SHP77 (cell line): Measurements from ENCODE around the gene PTDSS2.
"Not testable (repeated sequence)": the region's sequence is repeated elsewhere in the genome, so short reads cannot be mapped to it uniquely, and the experiment has no call there.

Experiments
- DNase-seq, 2 experiments: peaks; one replicate each; lab custom pipeline; 2025; lab: John Stamatoyannopoulos, UW

The PTDSS2 gene

GRCh38 chr11:414318-414857 is 35.7 kb upstream of the PTDSS2 start:
- no peak for DNase-seq

DNA sequence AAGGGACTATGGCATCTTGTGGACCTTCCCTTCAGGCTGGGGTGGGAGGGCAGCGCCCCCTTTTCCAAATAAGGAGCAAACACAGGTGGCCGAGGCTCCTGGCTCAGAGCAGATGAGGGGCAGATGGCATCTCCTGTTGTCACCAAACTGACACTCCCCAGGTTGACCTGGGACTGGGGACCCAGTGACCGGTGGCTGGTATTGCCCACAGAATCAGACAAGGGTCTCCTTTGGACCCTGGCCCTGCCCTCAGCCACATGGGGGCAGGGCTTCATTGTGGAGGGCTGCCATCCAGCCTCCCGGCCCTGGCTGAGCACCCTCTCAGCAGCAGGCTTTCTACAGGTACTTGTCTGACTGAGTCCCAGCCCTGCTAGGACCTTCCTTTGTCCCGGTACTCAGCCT is 34.4 kb upstream of the PTDSS2 start:
- no peak for DNase-seq

DNA sequence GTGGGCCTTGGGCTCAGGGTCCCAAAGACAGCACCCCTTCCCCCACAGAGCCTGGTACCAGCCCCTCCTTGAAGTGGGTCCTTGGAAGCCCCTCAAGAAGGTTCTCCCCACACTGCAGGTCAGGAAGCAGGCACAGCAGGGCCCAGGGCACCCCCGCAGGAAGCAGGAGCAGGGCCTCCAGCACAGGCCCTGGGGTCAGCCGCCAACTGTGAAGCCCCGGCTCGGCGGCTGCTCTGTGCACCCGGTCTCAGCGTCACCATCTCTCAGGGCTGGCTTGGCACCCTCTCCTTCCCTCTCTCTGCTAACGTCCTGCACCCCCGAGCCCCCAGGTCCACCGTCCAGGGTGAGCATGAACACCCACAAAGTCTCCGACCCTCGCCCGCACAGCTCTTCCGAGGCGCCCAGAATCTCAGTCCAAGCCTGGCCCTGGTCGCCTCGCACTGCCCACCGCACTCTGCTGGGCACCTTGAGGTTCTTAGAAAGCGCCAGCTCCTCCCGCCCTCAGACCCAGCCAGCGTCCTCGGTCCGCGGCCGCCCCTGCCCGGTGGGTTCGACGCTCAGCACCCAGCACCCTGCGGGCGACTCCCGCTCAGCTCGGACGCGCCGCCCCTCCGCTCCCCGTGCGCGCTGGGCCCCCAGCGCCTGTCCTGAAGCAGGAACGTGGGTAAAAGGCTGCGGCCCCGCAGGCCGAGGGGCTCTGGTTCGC is 33.9 kb upstream of the PTDSS2 start:
- no peak for DNase-seq

- no peak for DNase-seq
Measured at GRCh38 chr11:416757-417621, 33.1 kb upstream of the PTDSS2 start.

DNA sequence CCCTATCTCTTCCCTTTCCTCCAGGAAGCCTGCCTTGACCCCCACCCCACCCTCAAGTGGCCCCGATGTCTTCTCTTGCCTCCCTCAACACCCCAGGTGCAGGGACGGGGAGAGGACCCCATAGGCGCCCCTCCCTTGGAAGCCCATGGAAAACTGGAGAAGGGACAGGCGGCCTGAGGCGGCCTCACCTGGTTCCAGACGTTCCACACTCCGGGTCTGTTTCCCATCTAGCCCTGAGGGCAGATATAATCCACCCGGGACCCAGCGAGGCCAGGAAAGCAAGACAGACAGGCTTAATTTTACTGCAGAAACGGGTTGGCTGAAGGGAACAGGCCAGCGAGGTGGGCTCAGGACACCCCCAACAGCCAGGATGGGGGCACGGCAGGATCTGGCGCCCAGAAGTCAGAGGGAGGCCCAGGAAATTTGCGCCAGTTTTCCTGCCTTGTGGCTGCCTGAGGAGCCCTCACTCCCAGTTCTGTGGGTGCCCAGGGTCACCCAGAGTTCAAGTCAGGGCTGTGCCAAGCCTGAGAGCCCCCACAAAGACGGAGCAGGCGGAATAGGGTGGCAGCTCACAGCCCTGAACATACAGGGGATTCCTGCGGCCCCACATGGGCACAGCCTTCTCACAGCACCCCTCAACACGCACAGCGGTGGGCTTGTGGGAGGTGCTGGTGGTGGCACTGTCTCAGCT is 32.3 kb upstream of the PTDSS2 start:
- DNase-seq: no peak

DNA sequence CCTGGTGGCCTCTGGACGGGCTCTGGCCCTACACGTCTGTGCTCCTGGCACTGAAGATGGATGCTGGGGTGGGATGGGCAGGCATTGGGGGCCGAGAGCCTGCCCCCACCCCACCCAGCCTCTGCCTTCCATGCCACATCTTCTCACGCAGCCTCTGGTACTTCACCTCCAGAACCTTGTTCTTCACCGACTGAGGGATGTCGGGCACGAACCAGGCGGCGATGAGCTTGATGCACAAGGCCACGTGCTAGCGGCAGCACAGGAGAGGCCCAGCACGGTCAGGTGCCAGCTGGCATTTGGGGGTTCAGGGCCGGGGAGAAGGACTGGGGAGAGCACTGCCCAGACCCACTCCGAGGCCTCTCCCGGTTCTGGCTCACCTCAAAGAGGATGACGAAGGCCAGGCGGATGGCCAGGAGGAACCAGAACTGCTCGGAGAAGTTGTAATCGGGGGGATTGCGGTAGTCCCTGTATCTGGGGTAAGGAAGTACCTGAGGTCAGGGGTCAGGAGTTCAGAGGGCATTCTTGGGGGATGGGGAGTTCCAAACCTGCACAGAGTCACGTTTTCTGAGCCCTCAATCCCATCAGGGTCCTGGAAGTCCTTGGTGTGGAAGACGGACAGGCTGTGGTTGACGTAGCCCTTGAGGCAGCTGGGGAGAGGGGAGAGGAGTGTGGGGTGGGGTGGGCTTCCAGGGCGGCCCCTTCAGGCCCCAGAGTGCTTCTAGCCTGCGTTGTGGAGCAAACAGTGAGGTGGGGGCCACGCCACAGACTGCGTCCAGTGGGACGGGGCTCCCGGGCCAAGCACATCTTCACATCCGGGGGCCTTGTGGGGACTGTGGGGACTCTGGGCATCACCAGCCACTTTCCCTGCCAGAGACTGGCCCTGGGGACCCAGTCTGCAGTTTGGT is 31.5 kb upstream of the PTDSS2 start:
- no peak for DNase-seq

DNA sequence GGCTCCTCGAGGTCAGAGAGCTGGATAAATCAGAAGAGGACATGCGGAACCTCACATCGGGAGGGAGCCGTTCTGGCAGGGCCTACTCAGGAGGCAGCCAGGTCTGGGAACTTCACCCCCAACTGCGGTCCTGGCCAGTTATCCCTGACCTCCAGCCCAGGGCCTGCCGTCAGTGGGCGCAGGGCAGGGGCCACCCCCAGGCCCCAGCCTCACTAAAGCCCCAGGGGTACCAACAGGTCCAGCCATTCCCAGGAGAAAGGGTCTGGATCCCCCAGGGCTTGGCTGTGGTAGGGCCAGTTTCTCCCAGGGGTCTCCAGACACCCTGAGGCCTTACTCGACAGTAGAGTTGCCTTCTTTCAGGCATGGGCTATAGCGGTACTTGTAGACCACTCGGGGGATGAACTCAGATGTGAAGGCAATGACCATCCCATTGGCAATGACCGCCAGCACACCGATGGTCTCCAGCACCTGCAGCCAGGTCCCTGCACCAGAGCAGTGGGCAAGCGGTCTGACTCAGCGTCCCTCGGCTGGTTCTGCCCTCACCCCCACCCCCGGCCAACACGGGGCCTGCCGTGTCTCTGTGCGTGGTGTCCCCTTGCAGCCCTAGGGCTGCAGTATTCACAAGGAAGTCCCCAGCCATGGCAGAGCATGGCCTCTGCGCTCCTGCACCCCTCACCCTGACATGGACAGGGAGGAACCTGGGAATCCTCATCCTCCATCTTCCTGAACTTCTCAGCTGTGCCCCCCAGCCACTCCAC is 30.7 kb upstream of the PTDSS2 start:
- DNase-seq: no peak

GRCh38 chr11:420054-420910 is 29.8 kb upstream of the PTDSS2 start:
- no peak for DNase-seq

GRCh38 chr11:420911-421321 is 29.2 kb upstream of the PTDSS2 start:
- no peak for DNase-seq

DNA sequence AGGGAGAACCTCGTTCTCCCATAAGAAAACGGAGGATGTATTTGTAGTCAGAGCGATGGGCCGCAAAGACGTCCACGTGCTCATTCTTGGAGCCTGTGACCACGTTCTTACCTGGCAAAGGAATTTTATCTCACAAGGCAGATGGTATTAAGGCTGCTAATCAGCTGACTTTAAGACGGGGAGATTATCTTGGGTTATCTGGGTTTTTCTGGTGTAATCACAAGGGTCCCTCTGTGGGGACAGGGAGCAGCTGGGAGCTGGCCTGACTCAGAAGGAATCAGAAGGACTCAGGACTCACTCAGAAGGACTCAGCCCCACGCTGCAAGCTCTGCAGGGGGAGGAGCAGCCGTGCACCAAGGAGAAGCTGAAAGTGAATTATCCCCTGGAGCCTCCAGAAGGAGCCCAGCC is 27.8 kb upstream of the PTDSS2 start:
- no peak for DNase-seq

DNA sequence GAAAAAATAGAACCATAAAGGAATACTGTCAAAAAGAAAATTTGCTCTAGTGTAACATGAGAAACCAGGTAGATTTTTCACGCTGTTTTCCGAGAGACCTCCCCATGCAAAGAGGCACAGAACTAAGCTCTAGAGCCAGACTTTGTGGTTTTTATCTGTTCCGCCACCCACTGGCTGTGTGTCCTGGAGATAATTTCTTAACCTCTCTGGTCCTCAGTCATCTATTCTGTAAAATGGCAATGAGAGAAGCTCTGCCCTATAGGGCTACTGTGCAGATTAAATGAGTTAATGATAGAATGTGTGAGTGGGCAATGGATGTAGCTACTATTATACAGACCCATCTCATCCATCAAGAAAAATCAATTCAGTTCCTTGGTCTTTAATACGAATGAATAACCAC is 25.8 kb upstream of the PTDSS2 start:
- no peak for DNase-seq

DNA sequence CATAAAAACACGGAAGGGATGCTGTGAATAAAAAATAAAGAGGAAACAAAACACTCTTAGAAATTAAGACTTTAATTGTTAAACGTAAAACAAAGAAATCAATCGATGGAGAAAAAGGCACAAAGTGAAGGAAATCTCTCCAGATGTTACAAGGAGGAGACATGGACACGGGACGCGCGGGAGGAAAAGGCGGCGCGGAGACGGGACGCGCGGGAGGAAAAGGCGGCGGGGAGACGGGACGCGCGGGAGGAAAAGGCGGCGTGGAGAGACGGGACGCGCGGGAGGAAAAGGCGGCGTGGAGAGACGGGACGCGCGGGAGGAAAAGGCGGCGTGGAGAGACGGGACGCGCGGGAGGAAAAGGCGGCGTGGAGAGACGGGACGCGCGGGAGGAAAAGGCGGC is 25.3 kb upstream of the PTDSS2 start:
- DNase-seq: not testable (repeated sequence)

DNA sequence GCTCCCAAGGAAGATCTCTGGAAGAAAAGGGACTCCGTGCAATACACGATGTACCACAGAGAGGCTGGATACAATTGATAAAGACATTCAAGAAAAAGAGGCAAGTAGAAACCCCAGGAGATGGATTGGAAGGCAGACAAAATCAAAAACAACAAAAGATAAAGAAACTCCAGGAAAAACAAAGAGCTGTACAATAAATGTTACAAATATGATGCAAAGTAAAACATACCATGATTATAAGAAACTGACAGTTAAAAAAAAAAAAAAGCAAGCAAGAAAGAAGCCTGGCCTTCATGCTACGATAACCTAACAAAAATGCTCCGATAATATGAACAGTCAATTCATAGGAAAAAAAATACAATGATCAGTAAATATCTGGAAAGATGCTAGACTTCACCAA is 24.8 kb upstream of the PTDSS2 start:
- no peak for DNase-seq

DNA sequence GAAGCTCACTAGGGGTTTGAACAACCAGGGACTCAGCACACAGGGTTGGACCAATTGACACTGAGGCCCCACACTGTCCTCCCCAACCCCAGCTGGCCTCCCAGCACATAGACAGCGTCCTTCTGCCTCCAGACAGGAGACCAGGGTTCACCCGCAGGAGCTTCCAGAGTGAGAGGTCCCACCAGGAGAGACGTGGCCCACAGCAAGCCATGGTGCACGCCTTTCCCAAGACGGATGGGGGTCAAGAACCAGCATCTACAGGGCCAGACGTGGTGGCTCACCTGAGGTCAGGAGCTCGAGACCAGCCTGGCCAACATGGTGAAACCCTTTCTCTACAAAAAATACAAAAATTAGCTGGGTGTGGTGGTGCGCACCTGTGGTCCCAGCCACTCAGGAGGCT is 23.2 kb upstream of the PTDSS2 start:
- no peak for DNase-seq

- no peak for DNase-seq
Measured at GRCh38 chr11:428295-428694, 21.8 kb upstream of the PTDSS2 start.

DNA sequence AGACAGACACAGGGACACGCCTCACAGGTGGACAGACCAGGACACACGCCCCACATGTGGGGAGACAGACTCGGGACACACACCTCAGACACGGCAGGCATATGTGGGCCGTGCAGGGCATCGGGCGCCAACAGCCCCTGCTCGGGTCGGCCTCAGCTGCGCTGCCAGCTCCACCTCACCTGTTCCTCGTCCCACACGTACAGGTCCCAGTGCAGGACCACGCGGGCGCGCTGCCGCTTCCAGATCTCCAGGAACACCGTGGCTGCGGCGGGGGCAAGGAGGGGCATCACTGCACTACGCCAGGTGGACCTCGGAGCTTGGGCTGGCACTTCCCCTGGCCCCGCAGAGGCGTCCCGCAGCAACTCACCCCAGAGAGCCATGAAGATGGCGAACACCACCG is 20.7 kb upstream of the PTDSS2 start:
- no peak for DNase-seq

DNA sequence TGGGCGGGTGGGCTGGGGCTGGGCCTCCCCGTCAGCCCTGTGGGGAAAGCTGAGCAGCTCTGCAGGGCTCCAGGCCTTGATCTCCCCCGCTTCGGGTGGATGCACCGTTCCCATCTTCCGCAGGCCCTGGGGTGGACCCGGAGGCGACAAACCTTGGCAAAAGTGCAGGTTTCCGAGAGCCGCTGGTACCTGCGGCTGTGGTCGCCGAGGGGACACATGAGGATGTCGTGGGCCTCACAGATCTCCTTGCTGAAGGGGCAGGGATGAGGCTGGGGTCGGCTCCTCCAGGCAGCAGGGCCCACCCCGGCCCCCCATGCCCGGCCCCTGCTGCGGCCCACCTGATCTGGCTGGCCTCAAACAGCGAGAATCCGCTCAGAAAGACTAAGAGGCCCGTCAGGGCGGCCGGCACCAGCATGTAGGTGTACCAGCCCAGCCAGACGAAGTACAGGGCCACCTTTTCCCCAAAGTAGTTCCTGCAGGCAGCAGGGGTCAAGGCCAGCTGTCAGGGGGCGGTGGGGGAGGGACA is 20.1 kb upstream of the PTDSS2 start:
- no peak for DNase-seq

DNA sequence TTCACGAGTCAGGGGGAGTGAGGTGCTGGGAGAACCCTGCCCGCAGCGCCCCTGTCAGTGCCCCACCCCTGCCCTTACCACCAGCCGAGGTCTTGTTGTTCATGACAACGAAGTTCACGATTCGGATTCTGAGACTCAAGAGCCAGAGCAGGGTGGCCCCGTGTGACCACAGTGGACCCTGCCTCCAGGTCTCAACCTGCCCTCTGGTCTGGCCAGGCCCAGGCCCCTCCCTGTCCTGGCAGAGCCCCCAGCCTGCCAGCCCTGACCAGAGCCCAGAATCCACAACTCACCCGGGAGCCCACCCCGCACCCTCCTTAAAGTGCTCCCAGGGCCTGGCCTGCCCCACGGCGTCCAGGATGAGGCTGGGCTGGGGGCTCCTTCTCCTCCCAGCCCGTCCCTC is 18.2 kb upstream of the PTDSS2 start:
- DNase-seq: no peak

DNA sequence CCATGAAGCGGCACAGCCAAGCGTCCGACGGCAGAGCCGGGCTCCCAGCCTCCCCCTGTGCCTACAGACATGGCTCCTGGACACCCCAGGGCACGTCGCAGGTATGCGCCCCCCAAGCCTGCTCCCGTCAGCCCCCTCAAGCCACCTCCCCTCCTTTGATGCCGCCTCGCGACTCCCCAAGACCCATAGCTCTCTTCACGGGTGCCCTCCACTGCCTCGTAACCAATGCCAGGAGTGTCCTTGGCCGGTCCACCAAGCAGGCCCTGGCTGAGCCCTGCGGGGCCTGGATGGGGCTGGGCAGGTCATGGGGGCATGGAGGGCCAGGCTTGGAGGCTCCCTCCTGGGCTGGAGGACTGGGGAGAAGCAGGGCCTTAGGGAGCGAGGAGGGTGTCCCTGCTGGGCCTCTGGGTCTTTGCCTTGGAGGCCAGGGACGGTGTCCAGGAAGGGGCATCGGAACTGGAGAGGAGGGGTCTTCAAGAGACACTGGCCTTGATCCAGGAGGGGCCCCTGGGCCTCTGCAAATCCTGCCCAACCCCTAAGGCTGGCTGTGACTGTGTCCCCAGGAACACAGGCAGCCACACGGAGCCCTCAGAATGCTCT is 17.5 kb upstream of the PTDSS2 start:
- DNase-seq: no peak
